BLaER1 (cell line): ENCODE data around the gene ATAD3C.
A peak's percentile ranks its signal among the peaks of the same experiment; 100 is the strongest.
"Not testable (repeated sequence)": the region's sequence is repeated elsewhere in the genome, so short reads cannot be mapped to it uniquely, and the experiment has no call there.

ENCODE experiments used
- H3K27ac ChIP-seq: shearing (Covaris generic); formaldehyde crosslinking; 2 replicates; pipeline ENCODE4 v1.8.1; 2022
- H3K27me3 ChIP-seq: shearing (Covaris generic); formaldehyde crosslinking; 2 replicates; pipeline ENCODE4 v1.8.1; 2022
- H3K36me3 ChIP-seq: shearing (Covaris generic); formaldehyde crosslinking; 2 replicates; pipeline ENCODE4 v1.8.1; 2022
- H3K4me1 ChIP-seq: shearing (Covaris generic); formaldehyde crosslinking; 2 replicates; pipeline ENCODE4 v1.8.1; 2022
- H3K4me2 ChIP-seq: shearing (Covaris generic); formaldehyde crosslinking; 2 replicates; pipeline ENCODE4 v1.8.1; 2022
- H3K4me3 ChIP-seq: shearing (Covaris generic); formaldehyde crosslinking; 2 replicates; pipeline ENCODE4 v1.8.1; 2022
- H3K9ac ChIP-seq: shearing (Covaris generic); formaldehyde crosslinking; 2 replicates; pipeline ENCODE4 v1.8.1; 2022
- H3K9me3 ChIP-seq: shearing (Covaris generic); formaldehyde crosslinking; 2 replicates; pipeline ENCODE4 v1.8.1; 2022
- H4K20me1 ChIP-seq: shearing (Covaris generic); formaldehyde crosslinking; 2 replicates; pipeline ENCODE4 v1.8.1; 2022
- Cebpa-rat ChIP-seq: shearing (Covaris generic); IDR thresholded peaks from 2 replicates; pipeline ENCODE4 v1.8.1; 2022

The ATAD3C gene

DNA sequence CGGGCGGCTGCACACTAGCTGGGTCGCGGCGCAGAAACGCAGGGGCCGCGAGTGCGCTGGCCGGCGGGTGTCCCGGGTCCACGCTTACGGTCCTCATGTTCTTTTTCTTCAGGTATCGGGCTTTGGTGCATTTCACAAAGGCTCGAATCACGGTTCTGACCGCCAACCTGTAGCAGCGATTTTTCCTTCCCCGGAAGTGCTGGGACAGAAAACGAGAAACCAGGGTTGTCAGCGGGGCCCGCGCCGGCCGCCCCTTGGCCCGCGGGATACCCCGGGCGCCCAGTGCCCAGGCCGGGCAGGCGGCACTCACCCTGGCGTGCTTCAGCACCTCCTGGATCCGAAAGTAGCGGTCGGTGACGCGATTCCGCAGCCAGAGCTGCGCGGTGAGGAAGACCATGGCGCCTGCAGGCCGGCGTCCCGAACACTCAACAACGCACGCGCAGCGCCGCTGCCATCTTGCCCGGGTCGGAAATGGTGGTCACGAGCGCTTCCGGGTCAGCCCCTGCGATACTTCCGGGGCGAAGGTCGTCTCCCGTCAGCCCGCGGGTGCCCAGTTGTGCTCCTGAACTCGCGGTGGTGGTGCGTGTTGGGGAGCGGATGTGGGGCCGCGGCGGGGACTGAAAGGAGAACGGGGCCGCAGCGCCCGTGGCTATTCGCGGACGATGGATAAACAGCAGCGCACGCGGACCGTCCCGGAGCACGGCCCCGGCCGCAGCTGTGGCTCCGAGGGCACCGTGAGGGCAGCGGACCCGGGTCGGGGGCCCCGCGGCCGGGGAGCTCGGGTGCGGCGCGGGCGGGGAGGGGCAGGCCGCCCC is 42.5 kb upstream of the ATAD3C start, which contains the start of gene MRPL20:
TSS of gene MRPL20 (minus strand) at position 473 of the 815 bp plus-strand sequence. CDS start at position 397, 76 bp downstream.
- H3K9ac ChIP-seq, result peak within 1 kb of the TSS; percentile 88
- H3K27ac ChIP-seq, result peak within 1 kb of the TSS; percentile 92
- peak within 1 kb of the TSS; percentile 92 for H3K4me2 ChIP-seq
- peak within 1 kb of the TSS; percentile 81 for H3K4me3 ChIP-seq
- peaks cover 68% of the 10 kb centered on the region for H4K20me1 ChIP-seq
- peaks cover 37% of the 10 kb centered on the region for H3K4me1 ChIP-seq
- H3K27me3 ChIP-seq, result no peaks in the 10 kb centered on the region
- H3K9me3 ChIP-seq, result peaks cover 18% of the 10 kb centered on the region
- peaks cover 74% of the 10 kb centered on the region for H3K36me3 ChIP-seq
- TF ChIP-seq Cebpa-rat, result no peak

DNA sequence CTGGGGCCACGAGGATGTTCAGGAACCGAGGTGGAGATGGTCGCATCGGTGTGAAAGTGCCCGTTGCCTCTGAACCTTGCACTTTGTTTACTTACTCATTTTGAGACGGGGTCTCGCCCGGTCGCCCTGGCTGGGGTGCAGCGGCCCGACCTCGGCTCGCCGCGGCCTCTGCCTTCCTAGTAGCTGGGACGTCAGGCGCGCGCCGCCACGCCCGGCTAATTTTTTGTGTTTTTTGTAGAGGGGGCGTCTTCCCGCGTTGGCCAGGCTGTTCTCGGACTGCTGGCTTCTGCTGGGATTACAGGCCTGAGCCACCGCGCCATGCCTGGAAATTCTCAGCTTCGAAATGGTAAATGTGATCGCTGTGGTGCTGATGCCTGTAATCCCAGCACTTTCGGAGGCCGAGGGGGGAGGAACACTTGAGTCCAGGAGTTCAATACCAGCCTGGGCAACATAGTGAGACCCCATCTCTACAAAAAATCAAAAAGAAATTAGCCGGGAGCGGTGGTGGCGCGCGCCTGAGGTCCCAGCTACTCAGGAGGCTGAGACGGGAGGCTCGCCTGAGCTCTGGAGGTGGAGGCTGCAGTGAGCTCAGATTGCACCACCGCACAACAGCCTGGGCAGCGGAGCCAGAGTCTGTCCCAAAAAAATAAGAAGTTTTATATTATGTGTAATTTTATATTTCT is 41.7 kb upstream of the ATAD3C start:
- peak overlapping the region; percentile 92 for H3K27ac ChIP-seq
- peaks cover 61% of the 10 kb centered on the region for H4K20me1 ChIP-seq
- peaks cover 71% of the 10 kb centered on the region for H3K36me3 ChIP-seq
- no peak for TF ChIP-seq Cebpa-rat
- no peaks in the 10 kb centered on the region for H3K27me3 ChIP-seq
- peak overlapping the region; percentile 88 for H3K9ac ChIP-seq
- peaks cover 34% of the 10 kb centered on the region for H3K4me1 ChIP-seq
- peaks cover 25% of the 10 kb centered on the region for H3K9me3 ChIP-seq
- H3K4me3 ChIP-seq, result peak overlapping the region; percentile 81
- H3K4me2 ChIP-seq, result peak overlapping the region; percentile 92

DNA sequence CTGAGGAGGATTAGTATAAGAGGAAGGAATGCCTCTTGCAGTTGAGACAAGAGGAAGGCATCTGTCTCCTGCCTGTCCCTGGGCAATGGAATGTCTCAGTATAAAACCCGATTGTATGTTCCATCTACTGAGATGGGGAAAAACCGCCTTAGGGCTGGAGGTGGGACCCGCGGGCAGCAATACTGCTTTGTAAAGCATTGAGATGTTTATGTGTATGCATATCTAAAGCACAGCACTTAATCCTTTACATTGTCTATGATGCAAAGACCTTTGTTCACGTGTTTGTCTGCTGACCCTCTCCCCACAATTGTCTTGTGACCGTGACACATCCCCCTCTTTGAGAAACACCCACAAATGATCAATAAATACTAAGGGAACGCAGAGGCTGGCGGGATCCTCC is 39.3 kb upstream of the ATAD3C start:
- H3K9ac ChIP-seq, H3K27me3 ChIP-seq, H3K4me2 ChIP-seq, H3K4me3 ChIP-seq, H3K27ac ChIP-seq: not testable (repeated sequence)
- peaks cover 29% of the 10 kb centered on the region for H3K4me1 ChIP-seq
- H3K9me3 ChIP-seq, result peaks cover 25% of the 10 kb centered on the region
- peaks cover 37% of the 10 kb centered on the region for H4K20me1 ChIP-seq
- peaks cover 46% of the 10 kb centered on the region for H3K36me3 ChIP-seq

DNA sequence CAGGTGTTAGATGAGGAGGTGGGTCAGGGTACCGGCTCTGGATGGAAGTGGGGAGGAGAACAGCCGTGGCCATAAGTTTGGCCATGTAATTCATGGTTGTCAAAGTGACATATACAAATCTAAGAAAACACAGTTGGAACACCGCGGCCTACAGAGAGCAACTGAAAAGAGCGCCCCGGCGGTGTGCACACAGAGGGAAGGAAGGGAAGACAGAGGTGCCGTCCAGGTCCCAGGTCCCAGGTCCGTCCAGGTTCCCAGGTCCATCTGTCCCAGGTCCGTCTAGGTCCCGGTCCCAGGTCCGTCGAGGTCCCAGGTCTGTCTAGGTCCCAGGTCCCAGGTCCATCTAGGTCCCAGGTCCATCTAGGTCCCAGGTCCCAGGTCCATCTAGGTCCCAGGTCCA is 37.9 kb upstream of the ATAD3C start:
- H3K27me3 ChIP-seq, result no peaks in the 10 kb centered on the region

DNA sequence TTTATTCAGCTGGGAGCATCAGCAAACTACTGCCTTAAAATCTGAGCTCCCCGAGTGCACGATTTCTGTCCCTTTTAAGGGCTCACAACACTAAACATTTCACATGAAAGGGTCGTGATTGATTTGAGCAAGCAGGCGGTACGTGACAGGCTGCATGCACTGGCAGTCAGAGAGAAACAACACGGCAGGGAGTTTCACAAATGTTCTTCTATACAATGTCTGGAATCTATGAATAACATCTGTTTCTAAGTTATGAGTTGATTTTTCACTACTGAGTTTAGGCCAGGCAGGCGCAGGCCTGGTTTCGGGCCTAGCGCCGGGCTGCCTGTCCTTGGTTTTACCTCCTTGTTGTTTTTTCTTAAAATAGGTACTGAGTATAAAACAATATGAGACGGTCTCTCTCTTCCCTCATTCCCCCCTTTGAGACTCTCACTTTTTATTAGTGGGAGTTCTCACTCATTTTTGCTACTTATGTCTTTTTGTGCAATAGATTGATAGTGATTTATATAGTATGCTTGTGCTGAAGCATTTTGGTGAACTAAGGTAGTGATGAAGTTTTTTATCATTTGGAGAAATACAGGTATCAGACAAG is 37.1 kb upstream of the ATAD3C start:
- peaks cover 24% of the 10 kb centered on the region for H4K20me1 ChIP-seq
- H3K4me3 ChIP-seq, H3K4me2 ChIP-seq, H3K27ac ChIP-seq, H3K27me3 ChIP-seq, H3K9ac ChIP-seq: not testable (repeated sequence)
- H3K9me3 ChIP-seq, result peaks cover 25% of the 10 kb centered on the region
- peaks cover 35% of the 10 kb centered on the region for H3K36me3 ChIP-seq
- peaks cover 18% of the 10 kb centered on the region for H3K4me1 ChIP-seq

More for the DNA sequence above, 37.9 kb upstream of the ATAD3C start:
- Histone ChIP-seq H3K9ac (no peak overlapping the region), H3K27ac (no peak overlapping the region), H3K4me2 (no peak overlapping the region), H4K20me1 (peaks cover 25% of the 10 kb centered on the region), H3K4me3 (no peak overlapping the region), H3K36me3 (peaks cover 35% of the 10 kb centered on the region), H3K4me1 (peaks cover 17% of the 10 kb centered on the region), H3K9me3 (peaks cover 25% of the 10 kb centered on the region)
- TF ChIP-seq Cebpa-rat, result no peak

DNA sequence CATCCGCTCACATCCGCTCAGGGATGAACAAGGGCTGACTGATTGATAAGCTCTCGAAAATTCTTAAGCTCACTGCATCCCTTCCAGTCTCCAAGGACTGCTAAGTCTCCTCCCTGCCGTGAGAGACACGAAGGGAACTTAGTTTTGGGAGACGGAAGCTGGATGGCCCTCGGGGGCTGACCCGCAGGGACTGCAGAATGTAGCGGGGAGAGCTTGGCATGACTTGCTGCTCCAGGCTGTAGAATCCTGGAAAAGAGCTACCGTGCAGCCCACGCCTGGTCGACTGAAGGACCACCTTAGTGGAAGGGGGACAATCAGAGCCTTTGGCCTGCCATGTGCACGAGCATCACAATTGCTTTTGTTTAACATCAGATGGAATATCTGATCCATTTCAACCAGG is 33.7 kb upstream of the ATAD3C start:
- Histone ChIP-seq H3K36me3 (peaks cover 17% of the 10 kb centered on the region), H3K9me3 (peaks cover 20% of the 10 kb centered on the region), H3K4me3 (no peak overlapping the region), H3K9ac (no peak overlapping the region), H3K27me3 (no peaks in the 10 kb centered on the region), H3K4me2 (no peak overlapping the region), H3K27ac (no peak overlapping the region), H4K20me1 (no peaks in the 10 kb centered on the region), H3K4me1 (peaks cover 29% of the 10 kb centered on the region)
- TF ChIP-seq Cebpa-rat, result no peak

DNA sequence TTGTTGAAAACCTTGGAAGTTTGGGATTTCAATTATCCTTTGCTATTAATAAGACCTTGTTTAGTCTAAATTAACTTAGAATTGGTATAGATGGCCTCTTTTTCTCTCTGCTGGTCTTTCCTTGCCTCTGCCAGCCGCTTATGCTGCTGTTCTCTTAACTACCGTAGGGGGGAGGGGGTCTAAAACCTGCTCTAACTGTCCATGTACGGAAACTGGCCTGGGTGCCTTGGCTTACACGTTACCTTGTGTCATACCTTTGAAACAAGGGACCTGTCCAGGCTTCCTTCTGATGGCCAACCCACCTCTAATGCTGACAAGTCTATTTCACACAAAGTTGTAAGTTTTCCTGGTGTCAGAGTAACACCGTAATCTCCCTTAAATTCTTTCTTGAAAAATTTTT is 32.1 kb upstream of the ATAD3C start:
- H3K4me1 ChIP-seq, result peaks cover 46% of the 10 kb centered on the region
- not testable (repeated sequence) for H3K27ac ChIP-seq

DNA sequence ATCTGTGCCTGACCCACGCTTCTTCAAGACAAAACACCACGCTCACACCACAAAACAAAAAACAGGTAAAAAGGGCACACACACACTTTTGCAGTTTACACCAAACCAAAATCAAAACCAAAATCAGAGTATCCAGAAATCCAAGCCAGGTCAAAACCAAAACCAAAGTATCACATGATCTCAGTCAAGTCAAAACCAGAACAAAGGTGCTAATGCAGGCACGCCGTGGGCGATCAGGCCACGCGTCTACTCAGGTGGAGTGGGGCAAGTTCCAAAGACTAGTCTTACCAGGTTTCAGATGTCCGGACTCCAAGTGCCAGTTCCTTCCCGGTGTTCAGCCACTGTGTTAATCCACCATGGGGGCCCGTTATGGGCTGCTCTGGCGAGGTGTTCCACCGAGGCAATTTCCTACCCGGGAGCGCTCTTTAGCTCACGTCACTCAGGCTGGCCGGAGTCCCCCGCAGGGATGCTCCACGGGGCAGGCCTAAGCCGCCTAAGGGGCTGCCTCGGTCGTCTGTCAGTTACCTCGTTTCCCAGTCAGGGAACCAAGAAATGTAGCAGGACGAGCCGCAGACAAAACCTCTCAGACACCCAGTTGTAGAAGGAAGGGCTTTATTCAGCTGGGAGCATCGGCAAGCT is 31.5 kb upstream of the ATAD3C start:
- H3K4me2 ChIP-seq, result peak overlapping the region; percentile 54
- H3K27me3 ChIP-seq, H3K4me3 ChIP-seq, H3K9me3 ChIP-seq, H4K20me1 ChIP-seq, H3K36me3 ChIP-seq: not testable (repeated sequence)
- peak overlapping the region; percentile 65 for H3K9ac ChIP-seq
- peak overlapping the region; percentile 78 for H3K27ac ChIP-seq
- peaks cover 51% of the 10 kb centered on the region for H3K4me1 ChIP-seq

More for the DNA sequence above, 32.1 kb upstream of the ATAD3C start:
- H3K9ac ChIP-seq, H3K4me2 ChIP-seq, H3K36me3 ChIP-seq, H3K9me3 ChIP-seq, H4K20me1 ChIP-seq, H3K4me3 ChIP-seq, H3K27me3 ChIP-seq: not testable (repeated sequence)

DNA sequence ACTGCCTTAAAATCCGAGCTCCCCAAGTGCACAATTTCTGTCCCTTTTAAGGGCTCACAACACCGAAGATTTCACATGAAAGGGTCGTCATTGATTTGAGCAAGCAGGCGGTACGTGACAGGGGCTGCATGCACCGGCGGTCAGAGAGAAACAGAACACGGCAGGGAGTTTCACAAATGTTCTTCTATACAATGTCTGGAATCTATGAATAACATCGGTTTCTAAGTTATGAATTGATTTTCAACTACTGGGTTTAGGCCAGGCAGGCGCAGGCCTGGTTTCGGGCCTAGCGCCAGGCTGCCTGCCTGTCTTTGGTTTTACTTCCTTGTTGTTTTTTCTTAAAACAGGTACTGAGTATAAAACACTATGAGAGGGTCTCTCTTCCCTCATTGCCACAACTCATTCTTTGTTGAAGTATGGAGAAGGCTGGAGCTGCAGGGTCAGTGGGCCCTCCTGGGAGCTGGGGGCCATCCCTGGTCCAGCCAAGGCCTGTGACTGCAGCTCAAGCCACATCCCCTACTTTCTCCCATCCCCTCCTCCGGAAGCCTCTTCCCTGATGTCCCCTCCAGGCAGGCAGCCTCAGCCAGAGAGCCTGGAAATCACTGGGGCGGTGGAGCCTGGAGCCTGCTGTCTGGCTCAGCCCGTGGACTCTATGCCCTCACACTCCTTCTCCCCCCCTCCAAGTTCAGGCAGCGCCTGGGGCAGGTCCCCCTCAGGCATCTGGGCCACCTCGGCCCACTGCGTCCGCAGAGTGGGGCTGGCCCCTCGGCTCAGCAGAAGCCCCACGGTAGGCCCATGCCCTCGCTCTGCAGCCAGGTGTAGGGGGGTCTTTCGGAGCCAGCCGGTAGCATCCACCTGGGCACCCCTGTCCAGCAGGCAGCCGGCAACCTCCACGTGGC is 30.8 kb upstream of the ATAD3C start:
- Histone ChIP-seq H4K20me1 (no peaks in the 10 kb centered on the region), H3K4me1 (peaks cover 59% of the 10 kb centered on the region), H3K4me2 (peak overlapping the region; percentile 54), H3K27ac (peak overlapping the region; percentile 78), H3K9me3 (no peaks in the 10 kb centered on the region), H3K4me3 (no peak overlapping the region), H3K36me3 (no peaks in the 10 kb centered on the region), H3K27me3 (no peaks in the 10 kb centered on the region), H3K9ac (peak overlapping the region; percentile 65)
- no peak for TF ChIP-seq Cebpa-rat
